ENCODE data around the gene DCAF8. TPM values are rescaled to one million over a fixed set of nuclear protein-coding genes. Genes with fewer than 3 reads are reported as not detected.

DCAF8 gene
- total and polyA plus RNA-seq, 2 donors from 2014 or later, result 69.6 to 136 TPM

DNA sequence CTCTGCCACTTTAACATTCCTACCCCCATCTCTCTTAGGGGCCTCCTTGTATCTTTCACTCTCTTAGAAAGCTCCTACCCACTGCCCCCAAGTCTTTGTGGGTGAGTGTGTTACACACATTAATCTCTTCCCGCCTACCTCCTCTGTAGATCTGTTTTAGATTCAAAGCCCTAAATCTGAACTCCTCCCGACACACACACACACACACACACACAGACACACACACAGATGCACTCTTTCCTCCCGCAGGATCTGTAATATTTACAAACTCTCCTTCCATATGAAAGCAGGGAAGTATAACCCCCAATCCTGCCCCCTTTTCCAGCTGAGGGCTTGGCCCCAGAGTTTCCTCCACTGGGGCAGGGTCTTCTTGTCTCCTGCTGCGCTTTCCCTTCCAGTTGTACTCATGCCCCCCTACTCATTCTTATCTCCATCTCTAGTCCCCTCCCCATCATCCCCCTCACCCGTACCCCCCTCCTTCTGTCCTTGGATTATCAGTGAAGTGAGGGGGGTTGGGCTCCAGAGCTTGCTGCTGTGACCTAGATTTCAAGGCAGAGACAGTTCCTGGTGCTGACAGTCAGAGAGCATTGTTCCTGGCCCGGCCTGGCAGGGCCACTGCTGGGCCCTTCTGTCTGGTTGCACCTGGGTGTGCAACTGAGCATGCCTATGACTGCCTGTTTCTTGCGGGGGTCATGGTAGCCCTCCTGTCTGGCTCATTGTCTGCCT is 52.9 kb downstream of the DCAF8 start:
- DNase-seq, result no peak
- intact Hi-C loops (cut with DNase I), result no loop called here

DNA sequence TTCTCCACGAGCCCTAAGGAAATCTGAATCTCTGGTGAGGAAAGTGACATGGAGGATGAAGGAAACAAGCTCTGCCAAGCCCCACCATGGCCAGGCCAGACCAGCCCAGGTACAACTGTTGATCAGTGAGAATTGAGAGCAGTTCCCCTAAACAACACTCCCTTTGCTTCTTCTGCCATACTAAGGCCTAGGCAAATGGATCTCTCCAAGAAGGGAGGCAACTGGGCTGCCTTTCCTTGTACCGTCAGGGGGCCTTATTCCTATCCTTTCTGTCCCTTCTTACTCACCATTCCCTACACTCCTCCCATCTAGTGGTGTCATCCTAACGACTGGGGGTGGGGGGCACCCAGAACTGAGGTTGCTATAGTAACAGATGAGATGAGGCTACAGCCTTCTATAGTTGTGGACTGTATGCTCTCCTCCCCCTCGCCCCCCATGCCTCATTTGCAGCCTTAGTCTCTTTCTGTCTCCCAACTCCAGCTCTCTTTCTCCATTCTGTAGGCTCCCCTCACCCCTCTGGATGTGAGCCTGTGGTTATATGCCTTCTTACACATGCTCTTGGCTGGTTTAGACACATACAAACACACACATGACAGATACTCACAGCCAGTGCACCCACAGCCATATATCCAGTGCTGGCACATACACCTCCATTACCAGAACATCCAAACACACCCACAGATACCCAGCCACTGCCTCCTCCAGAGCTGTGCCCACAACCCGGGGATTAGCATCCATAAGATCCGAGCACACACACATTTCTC is 53.6 kb downstream of the DCAF8 start:
- no peaks in the 10 kb centered on the region for H3K27me3 ChIP-seq (ENCODE audit: control insufficient read depth, insufficient read depth, low read length)
- TF ChIP-seq, protein P1, sequence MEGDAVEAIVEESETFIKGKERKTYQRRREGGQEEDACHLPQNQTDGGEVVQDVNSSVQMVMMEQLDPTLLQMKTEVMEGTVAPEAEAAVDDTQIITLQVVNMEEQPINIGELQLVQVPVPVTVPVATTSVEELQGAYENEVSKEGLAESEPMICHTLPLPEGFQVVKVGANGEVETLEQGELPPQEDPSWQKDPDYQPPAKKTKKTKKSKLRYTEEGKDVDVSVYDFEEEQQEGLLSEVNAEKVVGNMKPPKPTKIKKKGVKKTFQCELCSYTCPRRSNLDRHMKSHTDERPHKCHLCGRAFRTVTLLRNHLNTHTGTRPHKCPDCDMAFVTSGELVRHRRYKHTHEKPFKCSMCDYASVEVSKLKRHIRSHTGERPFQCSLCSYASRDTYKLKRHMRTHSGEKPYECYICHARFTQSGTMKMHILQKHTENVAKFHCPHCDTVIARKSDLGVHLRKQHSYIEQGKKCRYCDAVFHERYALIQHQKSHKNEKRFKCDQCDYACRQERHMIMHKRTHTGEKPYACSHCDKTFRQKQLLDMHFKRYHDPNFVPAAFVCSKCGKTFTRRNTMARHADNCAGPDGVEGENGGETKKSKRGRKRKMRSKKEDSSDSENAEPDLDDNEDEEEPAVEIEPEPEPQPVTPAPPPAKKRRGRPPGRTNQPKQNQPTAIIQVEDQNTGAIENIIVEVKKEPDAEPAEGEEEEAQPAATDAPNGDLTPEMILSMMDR (IDR thresholded peaks at IDR 0.05; ENCODE audit: borderline replicate concordance, extremely low read depth, insufficient read depth), result no peak
- no peaks in the 10 kb centered on the region for H3K9me3 ChIP-seq (ENCODE audit: control insufficient read depth in 2 of 3, insufficient read depth in 1 of 3, low read length in 3 of 3)
- H3K4me1 ChIP-seq (ENCODE audit: control insufficient read depth in 2 of 3, insufficient read depth in 2 of 3, low read depth in 1 of 3, low read length in 3 of 3), result peaks cover 0 to 15% (median 0%) of the 10 kb centered on the region in 3 donors
- FAIRE-seq, result no peak
- intact Hi-C loops (cut with DNase I), result no loop called here
- peaks cover 6 to 19% (median 17%) of the 10 kb centered on the region in 3 donors for H3K36me3 ChIP-seq (ENCODE audit: control insufficient read depth in 2 of 3, insufficient read depth in 3 of 3, low read length in 3 of 3)
- no peak overlapping the region for H3K4me3 ChIP-seq (ENCODE audit: low read length in 3 of 3)
- peak overlapping the region in 1 of 2 donors; percentile 13 for H3K27ac ChIP-seq (ENCODE audit: low read depth in 2 of 2, low read length in 2 of 2)
- H3K9ac ChIP-seq (ENCODE audit: low read length in 3 of 3), result no peak overlapping the region
- DNase-seq, result no peak

More for the DNA sequence above, 52.9 kb downstream of the DCAF8 start:
- no peaks in the 10 kb centered on the region for H3K9me3 ChIP-seq (ENCODE audit: control insufficient read depth in 2 of 3, insufficient read depth in 1 of 3, low read length in 3 of 3)
- TF ChIP-seq, protein P1 (IDR thresholded peaks at IDR 0.05; ENCODE audit: borderline replicate concordance, extremely low read depth, insufficient read depth), result no peak
- peaks cover 6 to 21% (median 19%) of the 10 kb centered on the region in 3 donors for H3K36me3 ChIP-seq (ENCODE audit: control insufficient read depth in 2 of 3, insufficient read depth in 3 of 3, low read length in 3 of 3)
- H3K4me1 ChIP-seq (ENCODE audit: control insufficient read depth in 2 of 3, insufficient read depth in 2 of 3, low read depth in 1 of 3, low read length in 3 of 3), result peaks cover 0 to 15% (median 0%) of the 10 kb centered on the region in 3 donors
- no peak overlapping the region for H3K9ac ChIP-seq (ENCODE audit: low read length in 3 of 3)
- no peak for FAIRE-seq
- H3K27me3 ChIP-seq (ENCODE audit: control insufficient read depth, insufficient read depth, low read length), result no peaks in the 10 kb centered on the region
- no peak overlapping the region for H3K27ac ChIP-seq (ENCODE audit: low read depth in 2 of 2, low read length in 2 of 2)
- no peak overlapping the region for H3K4me3 ChIP-seq (ENCODE audit: low read length in 3 of 3)

DNA sequence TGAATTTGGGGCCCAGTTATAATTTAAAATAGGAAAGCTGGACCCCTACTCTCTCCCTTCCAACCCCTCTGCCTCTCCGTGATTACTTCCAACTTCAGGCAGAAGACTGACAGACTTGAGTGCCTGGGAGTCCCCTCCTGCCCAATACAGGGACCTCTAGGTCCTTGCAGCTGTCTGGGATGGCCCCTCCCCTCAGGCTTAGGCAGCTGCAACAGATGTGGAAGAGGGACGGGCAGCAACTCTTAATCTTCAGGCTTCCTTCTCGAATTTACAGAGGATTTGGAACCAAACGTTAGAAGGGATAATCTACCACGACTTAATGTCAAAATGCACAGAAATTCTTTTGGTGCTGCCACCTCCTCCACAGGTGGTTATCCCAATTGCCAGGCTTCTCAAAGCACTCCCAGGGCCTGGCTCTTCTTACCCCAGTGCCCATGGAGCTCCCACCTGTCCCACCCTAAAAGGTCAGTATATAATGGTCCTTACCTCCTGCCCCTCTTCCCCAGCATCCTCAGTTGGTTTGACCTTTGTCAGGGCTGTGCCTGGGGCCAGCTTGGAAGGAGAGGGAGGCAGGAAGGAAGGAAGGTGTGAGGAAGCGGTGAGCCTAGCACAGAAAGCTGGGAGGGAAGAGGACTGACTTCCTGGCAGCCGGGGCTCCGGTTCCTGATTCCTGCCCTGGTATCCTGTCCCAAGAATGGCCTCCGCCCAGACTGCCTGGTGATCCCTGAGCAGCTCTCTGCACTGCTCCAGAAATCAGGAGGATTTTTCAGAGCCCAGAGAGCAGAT is 54.4 kb downstream of the DCAF8 start:
- peak overlapping the region in 1 of 2 donors; percentile 44 for H3K27ac ChIP-seq (ENCODE audit: low read depth in 2 of 2, low read length in 2 of 2)
- FAIRE-seq, result no peak
- TF ChIP-seq, protein P1 (IDR thresholded peaks at IDR 0.05; ENCODE audit: borderline replicate concordance, extremely low read depth, insufficient read depth), result no peak
- no peak overlapping the region for H3K4me3 ChIP-seq (ENCODE audit: low read length in 3 of 3)
- H3K9me3 ChIP-seq (ENCODE audit: control insufficient read depth in 2 of 3, insufficient read depth in 1 of 3, low read length in 3 of 3), result no peaks in the 10 kb centered on the region
- intact Hi-C loops (cut with DNase I), result no loop called here
- H3K4me1 ChIP-seq (ENCODE audit: control insufficient read depth in 2 of 3, insufficient read depth in 2 of 3, low read depth in 1 of 3, low read length in 3 of 3), result peaks cover 0 to 15% (median 0%) of the 10 kb centered on the region in 3 donors
- no peak overlapping the region for H3K9ac ChIP-seq (ENCODE audit: low read length in 3 of 3)
- no peaks in the 10 kb centered on the region for H3K27me3 ChIP-seq (ENCODE audit: control insufficient read depth, insufficient read depth, low read length)
- H3K36me3 ChIP-seq (ENCODE audit: control insufficient read depth in 2 of 3, insufficient read depth in 3 of 3, low read length in 3 of 3), result peaks cover 6 to 17% (median 13%) of the 10 kb centered on the region in 3 donors
- DNase-seq, result no peak

Measured in kidney (tissue), 14 donors.